GM23338 (cell line): ENCODE data around the gene KIRREL3. TPM values are rescaled to one million over a fixed set of nuclear protein-coding genes. Genes with fewer than 3 reads are reported as not detected.

ENCODE experiments used
- ATAC-seq: fragments of 200-7000 bp; cut with Tn5 transposase; 3 replicates; pipeline ENCODE4 v1.9.1; 2020
- DNase-seq: peaks from one replicate; pipeline ENCODE4 v3.0.0-alpha.2; 2015; ENCODE audit warnings: low spot score
- H2AFZ ChIP-seq: fragments of 200-600 bp; sonication (generic); 2 replicates; pipeline ENCODE4 v1.8.0; 2016; ENCODE audit warnings: antibody characterized with exemption, mild to moderate bottlenecking, moderate library complexity
- H3F3A ChIP-seq: fragments of 200-600 bp; sonication (generic); replicated peaks from 2 replicates; pipeline ENCODE4 v1.8.0; 2017; ENCODE audit warnings: antibody characterized with exemption, mixed run types, low read depth
- H3K27ac ChIP-seq: fragments of 200-600 bp; sonication (generic); 2 replicates; pipeline ENCODE4 v1.6.1; 2016; ENCODE audit warnings: low read depth
- H3K27me3 ChIP-seq: fragments of 200-600 bp; sonication (generic); 2 replicates; pipeline ENCODE4 v1.8.0; 2016; ENCODE audit warnings: mild to moderate bottlenecking, mixed run types, moderate library complexity; ENCODE audit not compliant: insufficient read depth
- H3K36me3 ChIP-seq: fragments of 200-600 bp; sonication (generic); 2 replicates; pipeline ENCODE4 v1.8.0; 2016; ENCODE audit warnings: mild to moderate bottlenecking; ENCODE audit not compliant: insufficient read depth
- H3K4me1 ChIP-seq: fragments of 200-600 bp; sonication (generic); 2 replicates; pipeline ENCODE4 v1.8.0; 2016; ENCODE audit warnings: mild to moderate bottlenecking, moderate library complexity; ENCODE audit not compliant: insufficient read depth
- H3K4me2 ChIP-seq: fragments of 200-600 bp; sonication (generic); 2 replicates; pipeline ENCODE4 v1.7.1; 2017; ENCODE audit warnings: mixed run types
- H3K4me3 ChIP-seq: fragments of 200-600 bp; sonication (generic); 2 replicates; pipeline ENCODE4 v1.6.1; 2016; ENCODE audit warnings: mixed run types
- H3K79me2 ChIP-seq: fragments of 200-600 bp; sonication (generic); replicated peaks from 2 replicates; pipeline ENCODE4 v1.8.0; 2017; ENCODE audit warnings: mild to moderate bottlenecking; ENCODE audit not compliant: insufficient read depth
- H3K9me2 ChIP-seq: fragments of 200-600 bp; sonication (generic); 2 replicates; pipeline ENCODE4 v1.8.0; 2017; ENCODE audit not compliant: insufficient read depth
- H4K20me1 ChIP-seq: fragments of 200-600 bp; sonication (generic); replicated peaks from 2 replicates; pipeline ENCODE4 v1.8.0; 2017; ENCODE audit warnings: mild to moderate bottlenecking; ENCODE audit not compliant: insufficient read depth
- H3K27ac Mint-ChIP-seq: 2 replicates; pipeline ENCODE4 v1.8.0; 2020; ENCODE audit warnings: inconsistent platforms, mild to moderate bottlenecking, moderate library complexity, mixed read lengths
- H3K27me3 Mint-ChIP-seq: 3 replicates; pipeline ENCODE4 v1.8.0; 2022; ENCODE audit warnings: low read depth, mild to moderate bottlenecking, moderate library complexity, mixed read lengths, inconsistent platforms; ENCODE audit not compliant: insufficient read depth, poor library complexity
- H3K36me3 Mint-ChIP-seq: 3 replicates; pipeline ENCODE4 v1.8.0; 2021; ENCODE audit warnings: low read depth, mild to moderate bottlenecking, inconsistent platforms, moderate library complexity, mixed read lengths
- H3K4me1 Mint-ChIP-seq: 3 replicates; pipeline ENCODE4 v1.8.0; 2020; ENCODE audit warnings: mild to moderate bottlenecking, inconsistent platforms, mixed read lengths
- H3K4me3 Mint-ChIP-seq: 3 replicates; pipeline ENCODE4 v1.8.0; 2021; ENCODE audit warnings: moderate library complexity, mild to moderate bottlenecking, inconsistent platforms, mixed read lengths
- H3K9me3 Mint-ChIP-seq: 3 replicates; pipeline ENCODE4 v1.8.0; 2020; ENCODE audit warnings: moderate library complexity, mild to moderate bottlenecking, inconsistent platforms, mixed read lengths
- NANOG ChIP-seq: IDR thresholded peaks from 2 replicates; pipeline ENCODE4 v1.6.1; 2016; ENCODE audit warnings: antibody characterized with exemption, borderline replicate concordance
- POLR2AphosphoS5 ChIP-seq: IDR thresholded peaks from 2 replicates; pipeline ENCODE4 v1.6.1; 2016; ENCODE audit warnings: antibody characterized with exemption, low read depth
- STAT1 ChIP-seq: IDR thresholded peaks from one replicate; pipeline ENCODE4 v1.6.1; 2016; ENCODE audit warnings: antibody characterized with exemption; ENCODE audit not compliant: unreplicated experiment
- ZNF331 ChIP-seq: fragments of 250-450 bp; sonication (Bioruptor Pico); IDR thresholded peaks from 2 replicates; pipeline ENCODE4 v1.5.0; 2020; ENCODE audit warnings: low read depth, mild to moderate bottlenecking, moderate library complexity
- polyA plus RNA-seq: library from polyadenylated mRNA; unstranded; fragments of >200 nt; fragmentation: Nextera tagmentation; extraction: Ambion mirVana; gene quantifications from 2 replicates; pipeline ENCODE4 v1.2.1, GENCODE V29; 2016
- total RNA-seq: library from RNA; depleted of rRNA; stranded (reverse); fragments of >200 nt; shearing (Covaris generic); gene quantifications from 2 replicates; pipeline ENCODE4 v1.2.3, GENCODE V29; 2014
- TF ChIP-seq, protein P1 (sequence below): fragments of 250-450 bp; sonication (Bioruptor Pico); IDR thresholded peaks from 2 replicates; pipeline ENCODE4 v1.5.0; 2020; ENCODE audit warnings: mild to moderate bottlenecking, moderate library complexity

Gene KIRREL3
- total and polyA plus RNA-seq, 2 experiments from 2014 or later: 0.13 to 1.5 TPM

GRCh38 chr11:126483621-126484195 is 516.9 kb downstream of the KIRREL3 start (continued):
- TF ChIP-seq, protein P1, sequence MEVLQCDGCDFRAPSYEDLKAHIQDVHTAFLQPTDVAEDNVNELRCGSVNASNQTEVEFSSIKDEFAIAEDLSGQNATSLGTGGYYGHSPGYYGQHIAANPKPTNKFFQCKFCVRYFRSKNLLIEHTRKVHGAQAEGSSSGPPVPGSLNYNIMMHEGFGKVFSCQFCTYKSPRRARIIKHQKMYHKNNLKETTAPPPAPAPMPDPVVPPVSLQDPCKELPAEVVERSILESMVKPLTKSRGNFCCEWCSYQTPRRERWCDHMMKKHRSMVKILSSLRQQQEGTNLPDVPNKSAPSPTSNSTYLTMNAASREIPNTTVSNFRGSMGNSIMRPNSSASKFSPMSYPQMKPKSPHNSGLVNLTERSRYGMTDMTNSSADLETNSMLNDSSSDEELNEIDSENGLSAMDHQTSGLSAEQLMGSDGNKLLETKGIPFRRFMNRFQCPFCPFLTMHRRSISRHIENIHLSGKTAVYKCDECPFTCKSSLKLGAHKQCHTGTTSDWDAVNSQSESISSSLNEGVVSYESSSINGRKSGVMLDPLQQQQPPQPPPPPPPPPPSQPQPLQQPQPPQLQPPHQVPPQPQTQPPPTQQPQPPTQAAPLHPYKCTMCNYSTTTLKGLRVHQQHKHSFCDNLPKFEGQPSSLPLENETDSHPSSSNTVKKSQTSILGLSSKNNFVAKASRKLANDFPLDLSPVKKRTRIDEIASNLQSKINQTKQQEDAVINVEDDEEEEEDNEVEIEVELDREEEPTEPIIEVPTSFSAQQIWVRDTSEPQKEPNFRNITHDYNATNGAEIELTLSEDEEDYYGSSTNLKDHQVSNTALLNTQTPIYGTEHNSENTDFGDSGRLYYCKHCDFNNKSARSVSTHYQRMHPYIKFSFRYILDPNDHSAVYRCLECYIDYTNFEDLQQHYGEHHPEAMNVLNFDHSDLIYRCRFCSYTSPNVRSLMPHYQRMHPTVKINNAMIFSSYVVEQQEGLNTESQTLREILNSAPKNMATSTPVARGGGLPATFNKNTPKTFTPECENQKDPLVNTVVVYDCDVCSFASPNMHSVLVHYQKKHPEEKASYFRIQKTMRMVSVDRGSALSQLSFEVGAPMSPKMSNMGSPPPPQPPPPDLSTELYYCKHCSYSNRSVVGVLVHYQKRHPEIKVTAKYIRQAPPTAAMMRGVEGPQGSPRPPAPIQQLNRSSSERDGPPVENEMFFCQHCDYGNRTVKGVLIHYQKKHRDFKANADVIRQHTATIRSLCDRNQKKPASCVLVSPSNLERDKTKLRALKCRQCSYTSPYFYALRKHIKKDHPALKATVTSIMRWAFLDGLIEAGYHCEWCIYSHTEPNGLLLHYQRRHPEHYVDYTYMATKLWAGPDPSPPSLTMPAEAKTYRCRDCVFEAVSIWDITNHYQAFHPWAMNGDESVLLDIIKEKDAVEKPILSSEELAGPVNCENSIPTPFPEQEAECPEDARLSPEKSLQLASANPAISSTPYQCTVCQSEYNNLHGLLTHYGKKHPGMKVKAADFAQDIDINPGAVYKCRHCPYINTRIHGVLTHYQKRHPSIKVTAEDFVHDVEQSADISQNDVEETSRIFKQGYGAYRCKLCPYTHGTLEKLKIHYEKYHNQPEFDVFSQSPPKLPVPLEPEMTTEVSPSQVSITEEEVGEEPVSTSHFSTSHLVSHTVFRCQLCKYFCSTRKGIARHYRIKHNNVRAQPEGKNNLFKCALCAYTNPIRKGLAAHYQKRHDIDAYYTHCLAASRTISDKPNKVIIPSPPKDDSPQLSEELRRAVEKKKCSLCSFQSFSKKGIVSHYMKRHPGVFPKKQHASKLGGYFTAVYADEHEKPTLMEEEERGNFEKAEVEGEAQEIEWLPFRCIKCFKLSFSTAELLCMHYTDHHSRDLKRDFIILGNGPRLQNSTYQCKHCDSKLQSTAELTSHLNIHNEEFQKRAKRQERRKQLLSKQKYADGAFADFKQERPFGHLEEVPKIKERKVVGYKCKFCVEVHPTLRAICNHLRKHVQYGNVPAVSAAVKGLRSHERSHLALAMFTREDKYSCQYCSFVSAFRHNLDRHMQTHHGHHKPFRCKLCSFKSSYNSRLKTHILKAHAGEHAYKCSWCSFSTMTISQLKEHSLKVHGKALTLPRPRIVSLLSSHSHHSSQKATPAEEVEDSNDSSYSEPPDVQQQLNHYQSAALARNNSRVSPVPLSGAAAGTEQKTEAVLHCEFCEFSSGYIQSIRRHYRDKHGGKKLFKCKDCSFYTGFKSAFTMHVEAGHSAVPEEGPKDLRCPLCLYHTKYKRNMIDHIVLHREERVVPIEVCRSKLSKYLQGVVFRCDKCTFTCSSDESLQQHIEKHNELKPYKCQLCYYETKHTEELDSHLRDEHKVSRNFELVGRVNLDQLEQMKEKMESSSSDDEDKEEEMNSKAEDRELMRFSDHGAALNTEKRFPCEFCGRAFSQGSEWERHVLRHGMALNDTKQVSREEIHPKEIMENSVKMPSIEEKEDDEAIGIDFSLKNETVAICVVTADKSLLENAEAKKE (CRISPR knock-in tag): no peak
- no peak for TF ChIP-seq POLR2AphosphoS5
- no peak for TF ChIP-seq STAT1
- no peak for TF ChIP-seq NANOG

DNA sequence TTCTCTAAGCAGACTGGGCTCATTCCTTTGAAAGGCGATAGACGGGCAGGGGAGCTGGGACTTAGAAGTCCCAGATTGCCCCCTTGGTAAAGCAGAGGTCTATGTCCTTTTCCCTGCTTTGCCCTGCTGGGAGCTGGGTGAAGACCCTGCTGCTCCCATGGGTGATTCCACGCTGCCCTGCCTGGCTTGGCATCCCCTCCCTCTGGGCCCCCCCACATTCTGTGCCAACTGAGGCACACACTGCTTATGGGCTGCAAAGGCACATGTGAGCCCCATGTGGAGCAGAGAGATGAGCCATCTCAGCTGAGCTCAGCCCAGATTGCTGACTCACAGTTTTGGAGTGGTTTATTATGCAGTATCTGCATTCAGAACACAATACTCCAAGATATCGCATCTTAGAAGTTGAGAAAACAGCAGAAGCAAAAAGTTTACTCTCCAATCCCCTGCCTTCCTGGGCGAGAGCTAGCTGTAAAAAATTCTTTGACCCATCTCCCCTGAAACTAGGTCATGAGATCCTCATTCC is 517.9 kb downstream of the KIRREL3 start:
- ATAC-seq (no peak), DNase-seq (no peak)
- peaks cover 27% of the 10 kb centered on the region for H3K4me1 Mint-ChIP-seq
- Histone ChIP-seq H3K4me2 (no peak overlapping the region), H3K27me3 (no peaks in the 10 kb centered on the region; the same call in 1 of the 2 replicates), H3K27ac (no peak overlapping the region), H3K4me1 (no peaks in the 10 kb centered on the region), H3F3A (no peaks in the 10 kb centered on the region), H3K9me2 (no peaks in the 10 kb centered on the region), H2AFZ (no peak overlapping the region), H3K79me2 (no peaks in the 10 kb centered on the region), H3K36me3 (no peaks in the 10 kb centered on the region), H3K4me3 (no peak overlapping the region), H4K20me1 (no peaks in the 10 kb centered on the region)
- H3K9me3 Mint-ChIP-seq: no peaks in the 10 kb centered on the region; the same call in 2 of the 3 replicates
- no peak for TF ChIP-seq POLR2AphosphoS5
- peak; percentile 45; the same call in 1 of the 2 replicates for TF ChIP-seq ZNF331 (CRISPR knock-in tag)
- peaks cover 18% of the 10 kb centered on the region for H3K27me3 Mint-ChIP-seq
- H3K27ac Mint-ChIP-seq: no peak overlapping the region
- no peaks in the 10 kb centered on the region for H3K36me3 Mint-ChIP-seq
- no peak overlapping the region for H3K4me3 Mint-ChIP-seq
